ENCODE results near the gene MSH5.
"Not testable (repeated sequence)": the region's sequence is repeated elsewhere in the genome, so short reads cannot be mapped to it uniquely, and the experiment has no call there.

MSH5 gene

GRCh38 chr6:31784098-31784925 lies 44.5 kb downstream of the MSH5 start:
- Histone ChIP-seq H3K27me3 (no peaks in the 10 kb centered on the region), H3K9me3 (no peaks in the 10 kb centered on the region), H3K4me1 (no peaks in the 10 kb centered on the region), H3K4me3 (ENCODE audit: low read depth, low read length) (no peak overlapping the region), H3K36me3 (peaks cover 77% of the 10 kb centered on the region)
- no peak for TF ChIP-seq CTCF (IDR thresholded peaks at IDR 0.05; ENCODE audit: low read depth, low read length)
- no peak for DNase-seq

DNA sequence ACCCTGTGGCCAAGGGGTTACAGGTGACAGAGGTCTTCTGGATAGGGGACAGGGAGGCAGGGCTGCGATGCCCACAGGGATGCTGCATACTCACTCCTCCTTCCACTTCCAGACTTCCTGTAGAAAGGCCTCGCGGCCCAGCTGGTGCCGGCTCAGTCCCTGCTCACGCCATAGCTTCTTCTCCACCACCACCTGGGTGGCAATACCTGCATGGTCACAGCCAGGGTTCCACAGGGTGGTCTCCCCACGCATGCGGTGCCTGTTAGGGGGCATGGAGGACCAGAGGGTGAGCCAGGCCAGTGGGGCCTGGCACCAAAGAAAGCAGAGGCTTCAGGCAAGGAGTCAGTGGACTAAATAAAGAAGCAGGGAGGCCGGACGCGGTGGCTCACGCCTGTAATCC lies 45.7 kb downstream of the MSH5 start:
- DNase-seq = no peak
- H3K27me3 ChIP-seq = no peaks in the 10 kb centered on the region
- H3K9me3 ChIP-seq = no peaks in the 10 kb centered on the region
- no peak overlapping the region for H3K4me3 ChIP-seq (ENCODE audit: low read depth, low read length)
- peaks cover 75% of the 10 kb centered on the region for H3K36me3 ChIP-seq
- no peak for TF ChIP-seq CTCF (IDR thresholded peaks at IDR 0.05; ENCODE audit: low read depth, low read length)
- no peaks in the 10 kb centered on the region for H3K4me1 ChIP-seq

DNA sequence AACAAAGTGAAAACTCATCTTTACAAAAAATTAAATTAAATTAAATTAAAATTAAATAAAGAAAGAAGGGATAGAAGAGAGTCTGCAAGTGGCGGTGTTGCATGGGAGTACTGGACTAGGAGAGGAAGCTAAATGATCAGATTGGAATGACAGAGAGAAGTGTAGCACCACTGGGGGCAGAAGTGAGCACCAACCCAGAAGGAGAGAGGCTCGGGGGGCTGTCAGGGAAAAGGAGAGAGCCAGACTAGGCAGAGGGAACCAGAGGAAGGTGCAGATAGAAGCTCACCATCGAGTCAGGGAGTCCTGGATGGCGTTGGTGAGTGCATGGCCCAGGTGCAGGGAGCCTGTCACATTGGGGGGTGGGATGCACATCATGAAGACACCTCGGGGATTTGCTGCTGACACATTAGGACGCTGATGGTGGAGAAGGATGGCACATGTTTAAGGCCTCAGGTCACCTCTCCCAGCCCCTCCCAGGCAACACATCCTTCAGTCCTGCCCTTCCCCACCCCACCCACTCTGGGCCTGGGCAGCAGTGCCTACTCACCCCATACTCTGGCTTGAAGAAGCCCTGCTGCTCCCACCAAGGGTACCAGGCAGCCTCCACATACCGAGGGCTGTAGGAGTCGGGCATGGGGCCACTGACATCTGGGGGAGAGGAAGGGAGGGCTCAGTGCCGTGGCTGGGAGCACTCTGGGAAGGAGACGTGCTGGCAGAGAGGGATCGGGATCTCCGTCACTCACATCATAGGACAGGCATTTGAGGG lies 51.7 kb downstream of the MSH5 start:
- H3K4me3 ChIP-seq (ENCODE audit: low read depth, low read length) = no peak overlapping the region
- peak; percentile 81 for DNase-seq
- peak; percentile 87 for TF ChIP-seq CTCF (IDR thresholded peaks at IDR 0.05; ENCODE audit: low read depth, low read length)
- no peaks in the 10 kb centered on the region for H3K27me3 ChIP-seq
- H3K4me1 ChIP-seq = no peaks in the 10 kb centered on the region
- H3K9me3 ChIP-seq = no peaks in the 10 kb centered on the region
- peaks cover 51% of the 10 kb centered on the region for H3K36me3 ChIP-seq

- peaks cover 50% of the 10 kb centered on the region for H3K36me3 ChIP-seq
- H3K9me3 ChIP-seq = no peaks in the 10 kb centered on the region
- no peaks in the 10 kb centered on the region for H3K27me3 ChIP-seq
- H3K4me1 ChIP-seq = no peaks in the 10 kb centered on the region
- H3K4me3 ChIP-seq (ENCODE audit: low read depth, low read length) = no peak overlapping the region
- TF ChIP-seq CTCF (IDR thresholded peaks at IDR 0.05; ENCODE audit: low read depth, low read length) = no peak
- DNase-seq = no peak
These were observed 52.2 kb downstream of the MSH5 start for GRCh38 chr6:31792090-31792374.

DNA sequence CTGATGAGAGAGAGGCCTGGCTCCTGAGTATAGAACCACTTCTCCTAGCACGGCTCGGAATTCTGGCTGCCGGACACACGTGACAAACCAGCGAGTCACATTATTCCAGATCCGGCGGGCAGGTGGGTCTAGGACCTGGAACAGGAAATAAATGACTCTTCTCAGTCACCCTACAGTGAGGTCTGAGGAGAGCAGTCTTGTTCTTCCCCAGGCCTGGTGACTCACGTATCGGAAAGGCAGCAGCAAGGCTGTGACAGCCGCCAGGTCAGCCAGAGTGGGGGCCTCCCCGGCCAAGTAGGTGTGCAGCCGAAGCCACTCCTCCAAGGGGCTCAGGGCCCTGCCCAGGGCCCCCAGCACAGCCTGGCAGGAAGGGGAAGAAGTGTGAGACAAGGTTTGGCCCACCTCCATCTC lies 53.0 kb downstream of the MSH5 start:
- Histone ChIP-seq H3K4me1 (no peaks in the 10 kb centered on the region), H3K27me3 (no peaks in the 10 kb centered on the region), H3K36me3 (peaks cover 44% of the 10 kb centered on the region), H3K9me3 (no peaks in the 10 kb centered on the region), H3K4me3 (ENCODE audit: low read depth, low read length) (no peak overlapping the region)
- no peak for TF ChIP-seq CTCF (IDR thresholded peaks at IDR 0.05; ENCODE audit: low read depth, low read length)
- no peak for DNase-seq

DNA sequence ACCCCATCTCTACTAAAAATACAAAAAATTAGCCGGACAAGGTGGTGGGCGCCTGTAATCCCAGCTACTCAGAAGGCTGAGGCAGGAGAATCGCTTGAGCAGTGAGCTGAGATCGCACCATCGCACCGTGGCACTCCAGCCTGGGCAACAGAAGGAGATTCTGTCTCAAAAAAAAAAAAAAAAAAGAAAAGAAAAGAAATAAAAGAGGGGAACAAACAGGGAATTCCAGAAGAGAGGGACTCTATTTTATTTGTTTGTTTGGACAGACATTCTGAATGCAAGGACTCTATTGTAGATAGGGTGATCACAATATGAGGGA lies 54.1 kb downstream of the MSH5 start:
- not testable (repeated sequence) for DNase-seq, H3K4me1 ChIP-seq, H3K27me3 ChIP-seq, H3K9me3 ChIP-seq
- H3K4me3 ChIP-seq (ENCODE audit: low read depth, low read length) = peak overlapping the region; percentile 100
- peaks cover 47% of the 10 kb centered on the region for H3K36me3 ChIP-seq

Measured in BE2C (cell line).